GM21723 (cell line): Measurements from ENCODE around the gene TRIM44.
"Not testable (repeated sequence)": the region's sequence is repeated elsewhere in the genome, so short reads cannot be mapped to it uniquely, and the experiment has no call there.

Experiments used
- ATAC-seq: cut with Tn5 transposase; IDR thresholded peaks from one replicate; pipeline ENCODE4 v1.9.1; 2021; ENCODE audit warnings: mild to moderate bottlenecking, moderate library complexity; ENCODE audit not compliant: unreplicated experiment

TRIM44 gene

GRCh38 chr11:35632301-35632700 is 30.3 kb upstream of the TRIM44 start:
- no peak for ATAC-seq

- ATAC-seq: no peak
These were observed 28.6 kb upstream of the TRIM44 start for GRCh38 chr11:35633827-35634423.

GRCh38 chr11:35635933-35636332 is 26.6 kb upstream of the TRIM44 start:
- no peak for ATAC-seq

- ATAC-seq: no peak
These were observed 22.9 kb upstream of the TRIM44 start for GRCh38 chr11:35639591-35640179.

- no peak for ATAC-seq
These were observed 21.2 kb upstream of the TRIM44 start for GRCh38 chr11:35641171-35641897.

GRCh38 chr11:35641964-35642363 is 20.6 kb upstream of the TRIM44 start:
- no peak for ATAC-seq

- ATAC-seq: no peak
These were observed 15.0 kb upstream of the TRIM44 start for GRCh38 chr11:35647421-35648093.

GRCh38 chr11:35650006-35650405 is 12.6 kb upstream of the TRIM44 start:
- ATAC-seq: no peak

GRCh38 chr11:35650467-35650866 is 12.1 kb upstream of the TRIM44 start:
- no peak for ATAC-seq

- no peak for ATAC-seq
These were observed 11.3 kb upstream of the TRIM44 start for GRCh38 chr11:35651263-35651662.

GRCh38 chr11:35652786-35653185 is 9.8 kb upstream of the TRIM44 start:
- ATAC-seq: not testable (repeated sequence)

GRCh38 chr11:35654711-35655110 is 7.9 kb upstream of the TRIM44 start:
- ATAC-seq: no peak

- ATAC-seq: no peak
These were observed 7.3 kb upstream of the TRIM44 start for GRCh38 chr11:35655254-35655653.

GRCh38 chr11:35655856-35656255 is 6.7 kb upstream of the TRIM44 start:
- no peak for ATAC-seq

- no peak for ATAC-seq
These were observed 4.3 kb upstream of the TRIM44 start for GRCh38 chr11:35658020-35658948.

GRCh38 chr11:35661534-35661933 is 1.0 kb upstream of the TRIM44 start:
- ATAC-seq: no peak

- ATAC-seq: peak; percentile 51
These were observed 420 bp upstream of the TRIM44 start for GRCh38 chr11:35662061-35662648.

GRCh38 chr11:35663408-35663702 is 780 bp downstream of the TRIM44 start:
- no peak for ATAC-seq

GRCh38 chr11:35664977-35665441 is 2.4 kb downstream of the TRIM44 start:
- ATAC-seq: no peak

- no peak for ATAC-seq
These were observed 4.7 kb downstream of the TRIM44 start for GRCh38 chr11:35667257-35667656.
